GM21717 (cell line): ENCODE measurements around the gene PRDM7.
A peak's percentile ranks its signal among the peaks of the same experiment; 100 is the strongest.
"Not testable (repeated sequence)": the region's sequence is repeated elsewhere in the genome, so short reads cannot be mapped to it uniquely, and the experiment has no call there.

ENCODE experiments used
- ATAC-seq: cut with Tn5 transposase; IDR thresholded peaks from one replicate; pipeline ENCODE4 v1.9.1; 2021; ENCODE audit warnings: mild to moderate bottlenecking, moderate library complexity; ENCODE audit not compliant: unreplicated experiment

Gene PRDM7

GRCh38 chr16:90077240-90077756 lies at the start of gene PRDM7:
TSS of gene PRDM7 (minus strand) at chr16:90077331. CDS start at chr16:90075910, 1,421 bp downstream.
- ATAC-seq: peak; percentile 86

DNA sequence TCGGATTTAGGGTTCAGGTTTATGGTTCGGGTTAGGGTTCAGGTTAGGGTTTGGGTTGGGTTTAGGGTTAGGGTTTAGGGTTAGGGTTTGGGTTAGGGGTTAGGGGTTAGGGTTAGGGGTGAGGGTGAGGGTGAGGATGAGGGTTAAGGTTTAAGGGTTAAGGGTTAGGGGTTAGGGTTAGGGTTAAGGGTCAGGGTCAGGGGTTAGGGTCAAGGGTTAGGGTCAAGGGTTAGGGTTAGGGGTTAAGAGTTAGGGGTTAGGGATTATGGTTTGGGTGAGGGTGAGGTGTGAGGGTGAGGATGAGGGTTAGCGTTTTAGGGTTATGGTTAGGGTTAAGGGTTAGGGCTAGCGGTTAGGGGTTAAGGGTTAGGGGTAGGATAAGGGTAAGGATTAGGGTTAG lies 44.7 kb upstream of the PRDM7 start:
- not testable (repeated sequence) for ATAC-seq

DNA sequence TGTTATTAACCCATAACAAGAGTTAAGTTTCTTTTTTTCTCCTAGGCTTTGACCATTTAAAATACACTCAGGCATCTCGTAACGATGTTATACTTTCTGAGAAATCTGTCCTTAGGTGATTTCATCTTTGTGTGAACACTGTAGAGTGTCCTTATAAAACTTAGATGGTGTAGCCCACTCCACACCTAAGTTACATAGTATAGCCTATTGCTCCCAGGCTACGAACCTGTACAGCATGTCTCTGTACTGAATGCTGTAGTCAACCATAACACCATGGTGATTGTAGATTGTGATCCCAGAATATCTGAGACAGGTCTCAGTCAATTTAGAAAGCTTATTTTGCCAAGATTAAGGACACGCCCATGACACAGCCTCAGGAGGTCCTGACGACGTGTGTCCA lies 30.5 kb upstream of the PRDM7 start:
- not testable (repeated sequence) for ATAC-seq

DNA sequence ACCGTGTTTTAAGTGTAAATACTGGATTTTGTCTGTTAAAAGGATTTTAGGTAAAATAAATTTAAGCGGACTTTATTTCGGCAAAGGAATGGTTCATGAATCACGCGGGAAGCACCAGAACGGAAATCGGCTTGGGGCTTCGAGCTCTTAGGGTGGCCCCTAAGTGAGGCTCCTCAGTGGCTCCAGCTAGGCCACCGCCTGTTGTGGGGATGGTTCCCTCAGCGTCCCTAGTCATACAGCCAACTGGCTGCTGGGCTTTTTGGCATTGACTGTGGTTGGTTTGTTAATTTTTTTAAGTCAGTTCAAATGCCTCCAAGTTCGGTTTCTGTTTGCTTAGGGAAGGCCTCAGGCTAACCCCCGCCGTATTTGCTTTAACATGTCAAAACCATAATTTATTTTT lies 29.9 kb upstream of the PRDM7 start:
- not testable (repeated sequence) for ATAC-seq

DNA sequence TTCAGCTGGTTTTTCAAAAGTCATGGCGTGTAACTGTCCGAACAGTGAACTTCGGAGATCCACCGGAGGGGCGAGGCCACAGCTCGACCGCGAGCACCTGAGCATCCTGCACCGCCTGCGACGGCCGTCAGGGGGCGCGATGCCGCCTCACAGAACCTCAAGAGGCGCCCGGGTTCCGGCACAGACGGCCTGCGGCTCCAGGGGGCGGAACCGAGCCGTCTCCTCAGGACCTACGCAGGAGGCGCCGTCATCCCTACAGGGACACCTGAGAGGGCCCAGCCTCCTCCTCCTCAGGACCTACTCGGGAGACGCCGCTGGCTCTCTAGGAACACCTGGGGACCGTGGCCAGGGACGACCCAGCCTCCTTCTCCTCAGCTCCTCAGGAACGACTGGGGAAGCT lies 29.1 kb upstream of the PRDM7 start:
- not testable (repeated sequence) for ATAC-seq

- ATAC-seq: not testable (repeated sequence)
These were observed 27.6 kb upstream of the PRDM7 start for GRCh38 chr16:90104725-90105124.

GRCh38 chr16:90102086-90102884 lies 25.2 kb upstream of the PRDM7 start:
- not testable (repeated sequence) for ATAC-seq

GRCh38 chr16:90101332-90101731 lies 24.2 kb upstream of the PRDM7 start:
- ATAC-seq: not testable (repeated sequence)

DNA sequence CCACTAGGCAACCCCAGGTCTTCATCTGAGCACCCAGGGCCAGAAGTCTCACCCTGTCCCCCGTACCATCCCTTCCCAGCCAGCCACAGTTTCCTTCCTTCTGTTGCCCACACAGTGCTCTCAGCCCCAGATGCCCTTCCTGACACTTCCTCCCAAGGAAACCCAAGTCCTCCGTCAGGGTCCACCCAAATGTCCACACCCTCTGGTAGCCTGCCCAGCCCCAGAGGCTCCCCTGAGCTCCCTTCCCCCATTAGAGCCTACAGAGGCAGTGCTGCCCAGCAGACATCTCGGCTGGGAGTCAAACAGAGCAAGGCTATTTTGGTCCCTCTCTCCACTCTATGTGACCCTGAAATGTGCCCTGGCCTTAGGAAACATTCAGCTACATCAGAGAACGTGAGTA lies 23.7 kb upstream of the PRDM7 start:
- not testable (repeated sequence) for ATAC-seq

DNA sequence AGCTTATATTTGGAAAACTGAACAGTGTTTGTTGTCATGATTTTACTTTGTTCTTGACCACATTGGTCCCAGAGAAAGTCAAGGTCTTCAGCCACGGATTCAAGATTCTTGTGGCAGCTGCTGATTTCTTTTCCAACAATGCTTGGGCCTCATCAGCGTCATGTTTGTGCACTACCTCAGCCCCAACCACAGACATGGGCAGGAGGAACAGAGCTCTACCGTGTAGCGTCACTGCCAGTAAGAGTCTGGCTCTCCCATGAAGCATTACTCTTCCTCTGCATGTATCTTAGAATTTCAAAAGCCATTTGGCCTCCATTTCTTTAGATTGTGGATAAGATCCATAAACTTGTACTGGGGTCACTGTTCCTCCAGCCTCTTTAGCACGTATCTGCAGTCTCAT lies 23.1 kb upstream of the PRDM7 start:
- not testable (repeated sequence) for ATAC-seq

DNA sequence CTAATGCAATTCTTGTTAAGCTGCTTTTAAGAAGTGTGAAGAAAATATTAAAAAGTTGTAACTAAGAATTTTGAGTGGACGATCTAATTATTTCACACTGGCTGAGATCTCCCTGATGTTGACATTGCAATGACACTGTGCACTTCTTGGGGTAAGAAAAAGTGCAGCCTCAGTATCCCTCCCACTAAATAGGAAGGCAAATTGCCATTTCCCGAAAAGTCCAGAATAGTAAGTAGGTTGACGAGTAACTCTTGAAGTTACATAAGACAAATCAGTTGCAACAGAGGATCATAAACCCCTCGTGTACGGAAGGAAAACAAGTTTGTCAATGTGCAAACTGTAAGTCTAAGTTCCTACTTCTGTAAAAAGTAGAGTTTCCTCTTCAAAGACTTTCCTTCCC lies 21.8 kb upstream of the PRDM7 start:
- ATAC-seq: not testable (repeated sequence)

DNA sequence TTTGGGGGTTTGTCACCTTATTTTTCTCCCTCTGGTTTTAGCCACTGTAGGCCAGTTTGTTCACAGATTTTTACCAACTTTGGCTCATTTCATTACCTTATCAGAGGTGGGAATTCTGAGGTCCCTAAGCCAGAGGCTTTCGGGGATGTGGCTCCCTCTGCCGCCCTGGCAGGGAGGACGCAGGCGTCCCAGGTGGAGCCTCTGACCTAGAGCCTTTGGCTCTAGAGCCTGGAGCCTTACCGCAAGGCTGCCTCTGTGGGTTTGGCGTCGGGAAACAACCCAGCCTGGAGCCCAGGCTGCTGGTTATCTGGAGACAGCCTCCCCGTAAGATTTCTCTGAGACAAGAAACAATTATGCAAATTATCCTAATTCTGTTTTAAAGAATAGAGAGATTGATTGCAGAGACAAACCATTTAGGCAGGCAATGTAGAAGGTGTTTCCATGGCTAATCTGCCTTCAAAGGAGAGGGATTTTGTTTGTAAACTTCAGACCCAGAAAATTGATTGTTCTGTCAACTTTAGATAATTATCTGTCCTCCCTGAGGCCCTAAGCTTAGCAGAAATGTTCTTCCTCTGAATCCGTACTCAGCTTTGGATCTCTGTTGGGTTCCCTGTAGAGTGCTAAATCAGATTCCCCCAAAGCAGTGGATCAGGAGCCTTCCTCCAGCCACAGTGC lies 20.0 kb upstream of the PRDM7 start:
- ATAC-seq: not testable (repeated sequence)

GRCh38 chr16:90094791-90095190 lies 17.7 kb upstream of the PRDM7 start:
- ATAC-seq: not testable (repeated sequence)

GRCh38 chr16:90094296-90094695 lies 17.2 kb upstream of the PRDM7 start:
- not testable (repeated sequence) for ATAC-seq

DNA sequence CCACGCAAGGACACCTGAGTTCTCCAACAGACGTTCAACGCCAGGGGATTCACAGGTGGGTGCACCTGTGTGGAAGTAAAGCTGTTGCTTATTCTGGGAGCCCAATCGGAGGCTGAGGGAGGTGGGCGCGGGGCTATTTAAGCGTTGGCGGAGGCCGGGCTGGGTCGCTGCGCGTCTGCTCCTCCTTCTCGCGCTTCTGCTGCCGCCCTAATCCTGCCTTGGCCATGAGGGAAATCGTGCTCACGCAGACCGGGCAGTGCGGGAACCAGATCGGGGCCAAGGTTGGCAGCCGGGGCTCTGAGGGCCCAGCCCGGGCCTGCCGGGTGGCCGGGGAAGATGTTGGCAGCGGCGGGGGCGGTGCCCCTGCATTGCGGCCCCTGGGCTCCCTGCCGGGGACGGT lies 16.7 kb upstream of the PRDM7 start:
- not testable (repeated sequence) for ATAC-seq

GRCh38 chr16:90092781-90093180 lies 15.7 kb upstream of the PRDM7 start:
- not testable (repeated sequence) for ATAC-seq

DNA sequence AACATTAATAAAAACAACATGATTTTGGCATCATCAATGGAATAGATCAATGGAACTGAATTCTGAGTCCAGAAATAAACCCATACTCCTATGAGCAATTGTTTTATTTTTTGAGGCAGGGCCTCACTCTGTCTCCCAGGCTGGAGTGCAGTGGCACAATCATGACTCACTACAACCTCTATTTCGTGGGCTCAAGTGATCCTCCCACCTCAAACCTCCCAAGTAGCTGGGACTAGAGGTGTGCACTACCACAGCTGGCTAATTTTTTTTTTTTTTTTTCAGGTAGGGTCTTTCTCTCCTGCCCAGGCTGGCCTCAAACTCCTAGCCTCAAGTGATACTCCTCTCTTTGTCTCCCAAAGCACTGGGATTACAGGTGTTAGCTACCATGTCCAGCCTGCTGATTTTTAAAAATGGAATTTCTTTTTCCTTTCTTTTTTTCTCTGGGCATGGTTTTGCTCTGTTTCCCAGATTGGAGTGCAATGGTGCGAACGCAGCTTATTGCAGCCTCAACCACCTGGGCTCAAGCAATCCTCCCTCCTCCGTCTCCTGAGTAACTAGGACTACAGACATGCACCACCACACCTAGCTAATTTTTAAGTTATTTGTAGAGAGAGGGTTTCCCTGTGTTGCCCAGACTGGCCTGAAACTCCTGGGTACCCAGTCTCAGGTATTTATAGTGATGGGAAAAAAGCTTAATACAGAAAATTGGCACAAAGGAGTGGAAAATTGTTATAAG lies 7.3 kb upstream of the PRDM7 start:
- ATAC-seq: no peak

- ATAC-seq: no peak
These were observed 6.0 kb upstream of the PRDM7 start for GRCh38 chr16:90083139-90083538.

DNA sequence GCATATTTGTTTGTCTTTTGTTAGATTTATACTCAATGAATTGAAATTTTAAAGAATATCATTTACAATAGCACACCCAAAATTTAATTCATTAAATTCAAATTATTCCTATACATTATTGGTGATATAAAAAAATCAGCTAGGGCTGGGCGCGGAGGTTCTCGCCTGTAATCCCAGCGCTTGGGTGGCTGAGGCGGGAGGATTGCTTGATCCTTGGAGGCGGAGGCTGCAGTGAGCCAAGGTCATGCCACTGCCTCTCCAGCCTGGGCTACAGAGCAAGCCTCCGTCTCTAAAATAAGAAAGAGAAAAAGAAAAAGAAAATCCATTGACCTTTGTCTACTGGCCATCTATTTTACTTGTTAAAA lies 4.5 kb upstream of the PRDM7 start:
- no peak for ATAC-seq

GRCh38 chr16:90078579-90078895 lies 1.4 kb upstream of the PRDM7 start:
- no peak for ATAC-seq

DNA sequence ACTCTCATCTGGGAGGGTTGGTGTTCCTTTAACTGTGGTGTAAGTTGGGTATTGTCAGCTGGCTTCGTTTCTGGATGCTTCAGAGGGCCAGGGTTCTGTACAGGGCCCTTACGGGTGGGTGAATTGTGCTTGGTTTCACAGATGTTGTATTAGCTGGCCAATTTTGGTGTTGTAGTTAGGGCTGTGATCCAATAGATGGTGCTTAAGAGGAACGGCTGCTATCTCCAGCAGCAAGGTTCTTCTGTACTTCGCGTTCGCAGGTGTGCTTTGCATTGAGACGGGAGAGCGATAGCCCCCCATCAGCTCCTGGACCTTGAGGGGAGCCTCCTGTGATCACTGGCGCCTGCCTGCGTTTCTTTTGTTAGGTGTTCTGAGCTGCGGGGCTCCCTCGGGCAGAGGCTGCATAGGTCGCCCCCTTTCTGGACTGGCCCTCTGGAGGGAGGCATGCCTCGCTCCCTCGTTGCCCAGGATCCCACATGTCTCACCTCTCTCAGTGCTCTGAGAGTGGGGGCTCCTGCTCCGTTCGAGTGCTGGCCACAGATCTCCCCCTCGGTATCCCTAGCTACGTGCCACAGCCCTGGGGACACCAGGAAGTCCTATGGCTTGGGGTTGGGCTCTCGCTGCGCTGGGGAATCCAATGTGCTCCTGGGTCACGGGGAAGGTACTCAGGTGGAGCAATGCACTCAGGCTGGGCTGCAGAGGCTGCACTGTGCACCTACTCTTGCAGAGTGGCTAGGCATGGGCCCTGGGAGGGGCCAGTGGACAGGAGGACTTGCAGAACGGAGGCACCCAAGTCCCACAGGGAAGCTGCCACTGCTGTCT lies 837 bp upstream of the PRDM7 start:
- ATAC-seq: peak; percentile 33
